ENCODE measurements around the gene TEAD1.

GRCh38 chr11:12698048-12698447, 23.8 kb downstream of the TEAD1 start:
- TF ChIP-seq CTCF (IDR thresholded peaks at IDR 0.05): no peak
- TF ChIP-seq ZFX (IDR thresholded peaks at IDR 0.05; ENCODE audit: borderline replicate concordance): no peak

Measured in 22Rv1 (cell line).